Stimulated activated CD8-positive, alpha-beta memory T cell treated with anti-CD3 and anti-CD28 coated beads, Interleukin-12 subunit alpha, Interleukin-12 subunit beta, amount 100 ng/mL, for 4 hours (primary cell): Measurements from ENCODE around the gene ACKR3.

Experiments used
- DNase-seq: peaks from one replicate; pipeline ENCODE4 v3.0.0-alpha.2; 2020; ENCODE audit warnings: low read depth

Gene ACKR3

GRCh38 chr2:236550290-236550689 lies 19.3 kb upstream of the ACKR3 start:
- DNase-seq: no peak

- DNase-seq: no peak
Measured at GRCh38 chr2:236550701-236551465, 18.7 kb upstream of the ACKR3 start.

DNA sequence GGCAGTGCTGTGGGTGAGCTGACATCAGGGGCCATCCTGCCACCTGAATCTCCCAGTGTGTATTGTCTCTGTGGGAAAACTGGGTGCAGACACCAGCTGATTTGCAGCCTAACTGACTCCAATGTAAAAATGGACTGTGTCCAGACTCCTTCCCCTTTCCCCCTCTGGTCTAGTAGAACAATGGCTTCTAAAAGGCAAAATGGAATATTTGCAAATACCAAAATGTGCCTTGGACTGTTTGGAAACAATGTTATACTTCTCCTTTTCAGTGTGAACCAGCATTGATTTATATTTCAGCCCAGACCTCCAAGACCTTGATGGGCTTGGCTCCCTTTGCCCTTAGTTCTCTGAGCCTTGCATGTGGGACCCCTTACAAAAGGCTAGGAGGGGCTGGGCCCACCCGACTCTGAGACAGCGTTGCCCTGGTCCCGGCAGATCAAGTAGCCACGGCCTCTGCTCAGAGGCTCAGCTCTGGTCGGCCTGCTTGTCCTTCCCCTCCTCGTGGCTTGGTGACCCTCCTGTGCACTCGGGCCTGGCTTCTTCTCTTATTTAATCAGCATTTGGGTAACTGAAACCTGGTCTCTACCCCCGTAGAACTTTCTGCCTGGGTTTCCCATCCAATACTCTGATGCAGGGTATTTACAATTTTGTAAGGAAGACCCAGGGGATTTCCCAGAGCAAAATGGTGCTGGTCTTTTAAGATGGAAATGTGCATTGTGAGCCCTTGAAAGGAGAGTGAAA lies 18.0 kb upstream of the ACKR3 start:
- no peak for DNase-seq

- no peak for DNase-seq
Measured at GRCh38 chr2:236552212-236552542, 17.4 kb upstream of the ACKR3 start.

GRCh38 chr2:236552581-236553363 lies 16.9 kb upstream of the ACKR3 start:
- DNase-seq: no peak

- no peak for DNase-seq
Measured at GRCh38 chr2:236553522-236553921, 16.1 kb upstream of the ACKR3 start.

DNA sequence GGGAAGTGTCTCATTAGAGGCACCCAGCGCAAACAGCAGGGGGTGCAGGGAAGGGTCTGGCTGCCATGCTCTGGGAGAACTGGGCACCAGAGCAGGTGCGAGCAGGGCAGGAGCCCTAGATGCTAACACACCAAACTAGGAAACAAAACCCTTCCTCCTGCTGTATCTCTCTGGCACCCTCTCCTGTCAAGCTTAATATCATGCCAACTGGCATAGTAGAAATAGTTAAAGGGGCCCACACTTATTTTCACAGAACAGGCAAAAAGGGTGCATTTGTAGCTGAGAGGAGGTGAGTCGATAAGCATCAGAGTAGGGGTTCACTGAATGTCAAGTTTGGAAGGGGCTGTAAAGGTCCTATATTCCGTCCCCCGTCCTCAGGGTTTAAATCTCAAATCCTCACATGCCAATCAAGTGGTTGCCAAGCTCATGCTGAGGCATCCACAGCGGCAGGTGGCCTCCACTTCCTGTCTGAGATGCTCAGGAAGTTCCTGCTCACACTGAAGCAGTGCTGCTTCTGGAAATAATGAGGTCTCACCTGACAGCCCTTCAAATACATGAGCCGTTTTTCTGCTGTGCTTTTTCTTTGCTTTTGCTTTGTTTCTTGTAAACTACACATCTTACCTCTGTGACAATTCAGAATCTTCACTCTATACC lies 14.9 kb upstream of the ACKR3 start:
- no peak for DNase-seq

GRCh38 chr2:236555481-236555880 lies 14.1 kb upstream of the ACKR3 start:
- DNase-seq: no peak

DNA sequence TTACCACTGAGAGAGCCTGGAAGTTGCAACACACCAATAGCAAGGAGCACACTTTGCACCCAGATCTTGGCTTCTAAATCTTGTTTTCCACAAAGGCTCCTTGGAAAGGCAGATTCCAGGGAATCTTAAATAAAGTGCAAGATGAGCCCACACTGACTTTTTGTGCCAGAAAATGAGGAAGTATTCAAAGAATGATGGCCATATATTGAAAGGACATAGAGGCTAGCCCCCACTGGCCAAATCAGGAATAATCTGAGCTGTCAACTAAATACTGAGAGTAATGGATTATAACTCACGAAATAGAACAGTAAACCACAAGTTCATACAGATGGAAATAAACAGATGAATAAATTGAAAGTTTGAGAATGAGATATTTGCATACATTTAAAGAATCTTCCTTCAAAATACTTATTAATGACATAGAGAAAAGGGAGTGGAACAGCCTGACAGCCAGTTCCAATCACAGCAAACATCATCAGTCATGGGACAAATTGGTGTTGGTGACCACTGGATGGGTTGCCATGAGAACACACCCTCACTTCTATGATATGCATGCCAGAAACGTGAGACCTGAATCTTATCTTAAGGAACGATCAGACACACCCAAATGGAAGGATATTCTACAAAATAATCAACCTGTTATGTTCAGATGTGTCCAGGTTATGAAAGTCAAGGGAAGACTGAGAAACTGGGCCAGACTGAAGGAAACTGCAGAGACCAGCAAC lies 12.2 kb upstream of the ACKR3 start:
- DNase-seq: no peak

DNA sequence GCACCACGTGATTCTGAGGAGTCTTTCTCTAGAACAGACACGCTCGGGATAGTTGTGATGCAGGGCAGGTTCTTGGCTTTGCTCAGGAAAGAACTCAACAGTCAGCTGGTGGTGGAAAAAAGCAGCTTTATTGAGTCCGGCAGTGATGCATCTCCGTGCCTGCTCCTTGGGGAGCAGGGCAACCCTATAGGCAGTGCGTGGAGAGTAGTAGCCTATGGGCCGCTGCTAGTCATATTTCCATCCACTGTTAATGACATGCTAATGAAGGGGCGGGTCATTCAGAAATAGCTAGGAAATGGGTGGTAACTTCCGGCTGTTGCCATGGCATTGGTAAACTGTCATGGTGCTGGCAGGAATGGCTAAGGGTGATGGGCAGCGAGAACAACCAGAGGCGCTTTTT lies 11.6 kb upstream of the ACKR3 start:
- no peak for DNase-seq

- no peak for DNase-seq
Measured at GRCh38 chr2:236558993-236559978, 10.3 kb upstream of the ACKR3 start.

- no peak for DNase-seq
Measured at GRCh38 chr2:236561874-236562273, 7.8 kb upstream of the ACKR3 start.

DNA sequence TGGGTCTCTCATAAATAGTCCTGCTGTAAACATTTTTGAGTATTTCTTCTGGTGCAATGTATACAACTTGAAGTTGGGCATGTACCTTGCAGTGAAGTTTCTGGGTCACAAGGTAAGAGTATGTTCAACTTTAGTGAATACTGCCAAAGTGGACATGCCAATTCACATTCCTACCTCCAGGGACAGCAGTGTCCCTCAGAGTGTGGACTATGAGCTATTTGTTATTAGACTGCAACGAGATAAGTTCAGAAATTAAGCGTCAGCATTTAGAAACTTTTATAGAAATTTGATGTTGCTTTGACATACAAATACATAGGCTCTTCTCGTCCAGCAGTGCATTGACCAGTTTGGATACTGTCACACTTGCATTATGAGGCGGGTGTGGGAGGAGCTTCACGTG lies 7.2 kb upstream of the ACKR3 start:
- DNase-seq: no peak

DNA sequence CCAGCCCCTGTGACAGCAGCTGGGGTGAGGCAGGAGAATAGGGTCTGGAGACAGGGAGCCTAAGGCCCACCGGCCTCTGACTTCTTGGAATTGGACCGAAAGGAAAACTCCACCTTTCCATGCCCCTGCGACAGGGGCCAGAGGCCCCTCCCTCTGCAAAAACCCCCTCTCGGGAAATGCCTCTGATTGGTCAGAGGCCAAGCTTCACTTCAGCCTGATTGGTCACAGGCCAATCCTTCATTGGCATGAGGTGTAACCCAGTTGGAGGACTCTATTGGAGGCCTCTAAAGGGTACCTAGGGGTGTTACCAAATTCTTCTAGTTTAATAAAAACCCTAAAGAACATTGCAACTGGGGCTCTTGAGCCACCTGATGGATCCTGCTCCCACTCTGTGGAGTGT lies 5.7 kb upstream of the ACKR3 start:
- DNase-seq: no peak

- no peak for DNase-seq
Measured at GRCh38 chr2:236565212-236565611, 4.4 kb upstream of the ACKR3 start.

DNA sequence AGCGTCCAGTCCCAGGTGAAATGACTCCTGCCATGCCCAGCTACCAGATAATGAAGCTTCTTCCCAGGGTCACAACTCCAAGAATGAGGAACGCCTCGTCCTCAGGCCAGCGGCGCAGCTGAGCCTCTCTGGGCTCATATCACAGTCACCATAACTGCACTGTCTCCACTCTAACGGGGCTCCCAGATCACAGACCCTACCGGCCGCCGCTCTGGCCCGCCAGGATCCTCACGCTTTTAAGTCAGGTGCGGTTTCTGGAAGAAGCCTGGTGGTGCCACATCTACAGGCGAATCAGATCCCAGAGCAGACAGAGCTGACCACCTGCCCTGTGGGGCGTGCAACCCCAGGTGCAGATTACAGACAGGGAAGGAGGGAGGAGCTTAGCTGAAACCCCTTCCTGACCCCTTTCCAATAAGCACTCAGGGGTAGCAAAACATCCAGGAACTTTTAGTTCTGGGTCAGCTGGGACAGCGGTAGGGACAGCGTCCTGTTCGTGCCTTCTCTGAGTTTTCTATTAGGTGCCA lies 3.7 kb upstream of the ACKR3 start:
- DNase-seq: no peak

DNA sequence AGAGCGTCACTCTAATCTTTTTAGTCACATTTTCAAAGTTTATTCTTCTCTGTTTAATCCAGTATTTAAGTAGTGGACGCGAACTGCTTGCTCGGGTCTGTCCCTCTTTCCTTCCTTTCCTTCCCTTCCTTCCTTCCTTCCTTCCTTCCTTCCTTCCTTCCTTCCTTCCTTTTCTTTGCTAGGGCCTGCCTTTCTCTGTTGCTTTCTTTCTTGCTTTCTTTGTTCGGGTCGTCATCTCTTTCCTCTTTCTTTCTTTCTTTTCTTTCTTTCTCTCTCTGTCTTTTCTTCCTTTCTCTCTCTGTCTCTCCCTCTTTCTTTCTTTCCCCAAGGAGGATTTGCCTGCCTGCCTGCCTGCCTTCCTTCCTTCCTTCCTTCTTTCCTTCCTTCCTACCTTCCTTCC lies 3.0 kb upstream of the ACKR3 start:
- DNase-seq: no peak

- peak; percentile 28 for DNase-seq
Measured at GRCh38 chr2:236568068-236568921, 1.3 kb upstream of the ACKR3 start.

- DNase-seq: no peak
Measured at GRCh38 chr2:236568922-236569572, 578 bp upstream of the ACKR3 start.
